AG04450 (cell line): ENCODE measurements around the gene HSD17B11. TPM values are rescaled to one million over a fixed set of nuclear protein-coding genes. Genes with fewer than 3 reads are reported as not detected.
"Not testable (repeated sequence)": the region's sequence is repeated elsewhere in the genome, so short reads cannot be mapped to it uniquely, and the experiment has no call there.

Source experiments
- CTCF ChIA-PET: fragments of 300-600, 350-600 bp; formaldehyde crosslinking; extraction: SDS; loops from one replicate; lab custom pipeline; 2022; ENCODE audit warnings: antibody characterized with exemption, inconsistent platforms; lab: Charles Lee
- POLR2A ChIA-PET: fragments of 350-600 bp; formaldehyde crosslinking; extraction: SDS; loops from one replicate; lab custom pipeline; 2021; ENCODE audit warnings: antibody characterized with exemption, inconsistent platforms; lab: Yijun Ruan, JAX
- DNase-seq: peaks from one replicate; pipeline ENCODE4 v3.0.0-alpha.2; 2011; ENCODE audit warnings: low read depth, low spot score
- H3K27ac ChIP-seq: one replicate; pipeline ENCODE4 v1.5.1; 2012; ENCODE audit warnings: low read depth, low read length, control low read depth
- H3K27me3 ChIP-seq: one replicate; pipeline ENCODE4 v1.6.0; 2012; ENCODE audit warnings: low read length; ENCODE audit not compliant: control insufficient read depth, insufficient read depth
- H3K4me3 ChIP-seq: 2 replicates; pipeline ENCODE4 v1.5.1; 2011; ENCODE audit warnings: mild to moderate bottlenecking, low read depth, low read length, control low read depth
- H3K9me3 ChIP-seq: 2 replicates; pipeline ENCODE4 v1.5.1; 2012; ENCODE audit warnings: low read length; ENCODE audit not compliant: control insufficient read depth, insufficient read depth
- CTCF ChIP-seq: IDR thresholded peaks from 2 replicates; pipeline ENCODE4 v1.5.1; 2011; ENCODE audit warnings: low read depth, low read length, control low read depth, inconsistent platforms
- polyA plus RNA-seq: library from polyadenylated mRNA; depleted of rRNA; stranded (reverse); fragments of >200 nt; gene quantifications from 2 replicates; pipeline ENCODE4 v1.2.3, GENCODE V29; 2011

Gene HSD17B11
- polyA plus RNA-seq, 1 experiment, result 49.7 TPM

GRCh38 chr4:87353592-87353991 is 37.4 kb downstream of the HSD17B11 start:
- POLR2A ChIA-PET, result no interaction called here

GRCh38 chr4:87345139-87345538 is 45.8 kb downstream of the HSD17B11 start:
- H3K27ac ChIP-seq, result no peak overlapping the region
- no peak for DNase-seq
- CTCF ChIA-PET, result interaction anchor here (0.7 to 1.7 kb wide), 3 partner anchors 8 to 892 kb away, joined by 3 to 10 read pairs (median 3); no protein-coding TSS in a partner anchor
- POLR2A ChIA-PET, result no interaction called here
- no peak overlapping the region for H3K4me3 ChIP-seq
- peaks cover 4% of the 10 kb centered on the region for H3K9me3 ChIP-seq
- no peaks in the 10 kb centered on the region for H3K27me3 ChIP-seq
- TF ChIP-seq CTCF, result no peak

More at GRCh38 chr4:87353592-87353991, 37.4 kb downstream of the HSD17B11 start:
- CTCF ChIA-PET, result interaction anchor here (0.5 to 1.7 kb wide), 19 partner anchors 9 to 496 kb away, joined by 3 to 30 read pairs (median 4); partner anchors contain the start of gene HSD17B11
- no peak overlapping the region for H3K4me3 ChIP-seq
- no peaks in the 10 kb centered on the region for H3K9me3 ChIP-seq
- peak; percentile 10 for DNase-seq
- peak; percentile 73 for TF ChIP-seq CTCF
- H3K27ac ChIP-seq, result peak overlapping the region; percentile 11
- H3K27me3 ChIP-seq, result no peaks in the 10 kb centered on the region

- H3K27ac ChIP-seq, result no peak overlapping the region
- CTCF ChIA-PET, result interaction anchor here (2.0 kb wide), 1 partner anchor 11 kb away, joined by 6 read pairs; no protein-coding TSS in a partner anchor
- POLR2A ChIA-PET, result no interaction called here
- DNase-seq, result no peak
- peaks cover 4% of the 10 kb centered on the region for H3K9me3 ChIP-seq
- H3K4me3 ChIP-seq, result no peak overlapping the region
- TF ChIP-seq CTCF, result no peak
- no peaks in the 10 kb centered on the region for H3K27me3 ChIP-seq
These were observed 48.1 kb downstream of the HSD17B11 start for GRCh38 chr4:87342872-87343271.

- H3K9me3 ChIP-seq, H3K27me3 ChIP-seq, POLR2A ChIA-PET, H3K27ac ChIP-seq, H3K4me3 ChIP-seq, DNase-seq: not testable (repeated sequence)
- CTCF ChIA-PET, result interaction anchor here (2.0 kb wide), 1 partner anchor 11 kb away, joined by 6 read pairs; no protein-coding TSS in a partner anchor
These were observed 48.9 kb downstream of the HSD17B11 start for GRCh38 chr4:87341954-87342635.

- H3K4me3 ChIP-seq, result no peak overlapping the region
- H3K9me3 ChIP-seq, result no peaks in the 10 kb centered on the region
- no peaks in the 10 kb centered on the region for H3K27me3 ChIP-seq
- no peak for TF ChIP-seq CTCF
- ChIA-PET POLR2A (no interaction called here), CTCF (interaction anchor here (1.6 kb wide), 1 partner anchor 36 kb away, joined by 8 read pairs; no protein-coding TSS in a partner anchor)
- no peak overlapping the region for H3K27ac ChIP-seq
- DNase-seq, result no peak
These were observed 51.5 kb downstream of the HSD17B11 start for GRCh38 chr4:87339440-87339839.
